Measurements from ENCODE around the gene LAMB1. TPM values are rescaled to one million over a fixed set of nuclear protein-coding genes. Genes with fewer than 3 reads are reported as not detected.

LAMB1 gene
- total RNA-seq, 1 experiment from 2014 or later, result 32.0 TPM

- Histone ChIP-seq H3K4me3 (replicated peaks in 1 of 2; ENCODE audit: low read depth in 1 of 2, low read length in 2 of 2) (no peak overlapping the region), H3K79me2 (ENCODE audit: insufficient read depth, low read length) (no peaks in the 10 kb centered on the region), H3K9ac (ENCODE audit: low read length) (no peak overlapping the region), H3K36me3 (ENCODE audit: control insufficient read depth in 1 of 2, insufficient read depth in 2 of 2, low read length in 2 of 2) (no peaks in the 10 kb centered on the region), H3K4me2 (ENCODE audit: low read length) (peak overlapping the region; percentile 29; the same call in 1 of the 2 replicates), H2AFZ (ENCODE audit: low read depth, low read length, poor library complexity, severe bottlenecking) (peak overlapping the region; percentile 79), H3K4me1 (ENCODE audit: control insufficient read depth in 1 of 2, insufficient read depth in 2 of 2, low read length in 2 of 2) (peaks cover 7 to 14% of the 10 kb centered on the region in 2 experiments), H3K9me2 (ENCODE audit: insufficient read depth) (no peaks in the 10 kb centered on the region), H3K27ac (ENCODE audit: low read depth, low read length) (no peak overlapping the region), H3K9me3 (ENCODE audit: control insufficient read depth in 1 of 2, insufficient read depth in 1 of 2, low read depth in 1 of 2, low read length in 2 of 2) (no peaks in the 10 kb centered on the region), H3K27me3 (ENCODE audit: insufficient read depth, low read length) (no peaks in the 10 kb centered on the region), H4K20me1 (ENCODE audit: insufficient read depth) (no peaks in the 10 kb centered on the region)
- ChIA-PET CTCF (interaction anchor here (0.7 to 3.8 kb wide), 20 partner anchors 9 to 1087 kb away, joined by 3 to 29 read pairs (median 5); partner anchors contain the start of genes CBLL1, DLD and HBP1), POLR2A (interaction anchor here (0.5 to 2.2 kb wide), 3 partner anchors 10 to 711 kb away, joined by 4 to 11 read pairs (median 9); partner anchors contain the start of genes CBLL1 and HBP1), RAD21 (ENCODE audit: low non-redundant PET in 1 of 2, low total read pairs in 2 of 2, uncharacterized antibody in 2 of 2, unreplicated experiment in 2 of 2) (interaction anchor here in 1 of 2 experiments (0.8 to 1.1 kb wide), 2 partner anchors 136 to 266 kb away, joined by 4 to 6 read pairs; partner anchors contain the start of gene CBLL1)
- ATAC-seq (peak; percentile 47), DNase-seq (ENCODE audit: low read depth, low spot score) (peak; percentile 52)
- intact Hi-C loops (cut with micrococcal nuclease), result loop anchor here (1.0 to 10.0 kb wide), 7 partner anchors 152 to 1087 kb away; partner anchors contain the start of gene BCAP29
- BruUV-seq (replicated peaks), result no TSS peak
- TF ChIP-seq POLR2AphosphoS5 (IDR thresholded peaks at IDR 0.05; ENCODE audit: low read depth, low read length) (no peak), ZFX (IDR thresholded peaks at IDR 0.05) (no peak), RAD21 (IDR thresholded peaks at IDR 0.05; ENCODE audit: low read depth) (peak; percentile 85), POLR2A (IDR thresholded peaks at IDR 0.05; ENCODE audit: borderline replicate concordance, extremely low read depth, insufficient read depth, insufficient read length) (no peak), ATF3 (IDR thresholded peaks at IDR 0.05) (no peak), FOSL1 (IDR thresholded peaks at IDR 0.05; ENCODE audit: low read depth) (peak; percentile 38; the same call in 1 of the 2 replicates), EZH2phosphoT487 (IDR thresholded peaks at IDR 0.05; ENCODE audit: borderline replicate concordance) (no peak), MAX (IDR thresholded peaks at IDR 0.05) (no peak), ELF1 (IDR thresholded peaks at IDR 0.05; ENCODE audit: borderline replicate concordance, low read depth) (no peak), YY1 (IDR thresholded peaks at IDR 0.05; ENCODE audit: extremely low read depth, insufficient replicate concordance, low read depth, low read length) (no peak), EZH2 (IDR thresholded peaks at IDR 0.05) (no peak), REST (IDR thresholded peaks at IDR 0.05; ENCODE audit: low read depth) (no peak), SIN3A (IDR thresholded peaks at IDR 0.05; ENCODE audit: low read depth) (no peak), CEBPB (IDR thresholded peaks at IDR 0.05; ENCODE audit: low read depth) (no peak), CTCF (IDR thresholded peaks at IDR 0.05 in 2 of 3, conservative IDR thresholded peaks at IDR 0.05 in 1 of 3; ENCODE audit: borderline replicate concordance in 1 of 3, insufficient read depth in 1 of 3, low read depth in 2 of 3, low read length in 2 of 3) (peak; percentile 65 to 88 (median 79); a peak in 5 of 6 replicates), SRF (IDR thresholded peaks at IDR 0.05; ENCODE audit: low read depth) (no peak), CBX3 (IDR thresholded peaks at IDR 0.05; ENCODE audit: low read depth) (peak; percentile 28; the same call in 1 of the 2 replicates), EGR1 (IDR thresholded peaks at IDR 0.05; ENCODE audit: low read depth) (no peak), ZNF274 (IDR thresholded peaks at IDR 0.05; ENCODE audit: low read depth, low read length) (no peak), JUND (IDR thresholded peaks at IDR 0.05) (peak; percentile 40; the same call in 1 of the 2 replicates)
Measured at GRCh38 chr7:107879400-107880035, 123.4 kb downstream of the LAMB1 start.

Measured in HCT116 (cell line).